ENCODE measurements around the gene TGFBR3.
A peak's percentile ranks its signal among the peaks of the same experiment; 100 is the strongest.

The TGFBR3 gene

DNA sequence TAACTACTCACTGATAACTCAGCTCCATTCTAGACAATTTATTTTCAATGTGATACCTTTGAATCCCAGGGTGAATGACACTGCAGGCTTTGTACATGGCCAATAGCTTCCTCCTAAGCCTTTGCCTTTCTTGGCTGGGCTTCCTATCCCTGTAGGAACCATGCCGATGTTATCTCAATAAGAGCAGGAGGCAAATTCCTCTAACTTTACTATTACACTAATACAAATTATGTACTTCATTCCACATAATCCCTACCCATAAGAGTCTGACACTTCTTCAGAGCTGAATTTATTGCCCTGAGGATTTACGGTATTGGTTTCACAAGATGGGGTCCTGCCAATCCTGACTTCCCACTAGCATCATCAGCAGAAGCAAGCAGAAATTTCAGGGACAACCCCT lies 14.0 kb downstream of the TGFBR3 start (continued):
- TF ChIP-seq, protein P1, sequence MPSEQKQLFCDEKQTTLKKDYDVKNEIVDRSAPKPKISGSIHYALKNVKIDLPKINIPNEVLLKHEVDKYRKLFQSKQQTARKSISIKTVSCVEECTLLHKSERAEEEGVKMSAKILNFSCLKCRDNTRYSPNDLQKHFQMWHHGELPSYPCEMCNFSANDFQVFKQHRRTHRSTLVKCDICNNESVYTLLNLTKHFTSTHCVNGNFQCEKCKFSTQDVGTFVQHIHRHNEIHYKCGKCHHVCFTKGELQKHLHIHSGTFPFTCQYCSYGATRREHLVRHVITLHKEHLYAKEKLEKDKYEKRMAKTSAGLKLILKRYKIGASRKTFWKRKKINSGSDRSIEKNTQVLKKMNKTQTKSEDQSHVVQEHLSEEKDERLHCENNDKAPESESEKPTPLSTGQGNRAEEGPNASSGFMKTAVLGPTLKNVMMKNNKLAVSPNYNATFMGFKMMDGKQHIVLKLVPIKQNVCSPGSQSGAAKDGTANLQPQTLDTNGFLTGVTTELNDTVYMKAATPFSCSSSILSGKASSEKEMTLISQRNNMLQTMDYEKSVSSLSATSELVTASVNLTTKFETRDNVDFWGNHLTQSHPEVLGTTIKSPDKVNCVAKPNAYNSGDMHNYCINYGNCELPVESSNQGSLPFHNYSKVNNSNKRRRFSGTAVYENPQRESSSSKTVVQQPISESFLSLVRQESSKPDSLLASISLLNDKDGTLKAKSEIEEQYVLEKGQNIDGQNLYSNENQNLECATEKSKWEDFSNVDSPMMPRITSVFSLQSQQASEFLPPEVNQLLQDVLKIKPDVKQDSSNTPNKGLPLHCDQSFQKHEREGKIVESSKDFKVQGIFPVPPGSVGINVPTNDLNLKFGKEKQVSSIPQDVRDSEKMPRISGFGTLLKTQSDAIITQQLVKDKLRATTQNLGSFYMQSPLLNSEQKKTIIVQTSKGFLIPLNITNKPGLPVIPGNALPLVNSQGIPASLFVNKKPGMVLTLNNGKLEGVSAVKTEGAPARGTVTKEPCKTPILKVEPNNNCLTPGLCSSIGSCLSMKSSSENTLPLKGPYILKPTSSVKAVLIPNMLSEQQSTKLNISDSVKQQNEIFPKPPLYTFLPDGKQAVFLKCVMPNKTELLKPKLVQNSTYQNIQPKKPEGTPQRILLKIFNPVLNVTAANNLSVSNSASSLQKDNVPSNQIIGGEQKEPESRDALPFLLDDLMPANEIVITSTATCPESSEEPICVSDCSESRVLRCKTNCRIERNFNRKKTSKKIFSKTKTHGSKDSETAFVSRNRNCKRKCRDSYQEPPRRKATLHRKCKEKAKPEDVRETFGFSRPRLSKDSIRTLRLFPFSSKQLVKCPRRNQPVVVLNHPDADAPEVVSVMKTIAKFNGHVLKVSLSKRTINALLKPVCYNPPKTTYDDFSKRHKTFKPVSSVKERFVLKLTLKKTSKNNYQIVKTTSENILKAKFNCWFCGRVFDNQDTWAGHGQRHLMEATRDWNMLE (tag by site-specific recombination; conservative IDR thresholded peaks at IDR 0.05; ENCODE audit: low read depth), result no peak
- TF ChIP-seq, protein P2, sequence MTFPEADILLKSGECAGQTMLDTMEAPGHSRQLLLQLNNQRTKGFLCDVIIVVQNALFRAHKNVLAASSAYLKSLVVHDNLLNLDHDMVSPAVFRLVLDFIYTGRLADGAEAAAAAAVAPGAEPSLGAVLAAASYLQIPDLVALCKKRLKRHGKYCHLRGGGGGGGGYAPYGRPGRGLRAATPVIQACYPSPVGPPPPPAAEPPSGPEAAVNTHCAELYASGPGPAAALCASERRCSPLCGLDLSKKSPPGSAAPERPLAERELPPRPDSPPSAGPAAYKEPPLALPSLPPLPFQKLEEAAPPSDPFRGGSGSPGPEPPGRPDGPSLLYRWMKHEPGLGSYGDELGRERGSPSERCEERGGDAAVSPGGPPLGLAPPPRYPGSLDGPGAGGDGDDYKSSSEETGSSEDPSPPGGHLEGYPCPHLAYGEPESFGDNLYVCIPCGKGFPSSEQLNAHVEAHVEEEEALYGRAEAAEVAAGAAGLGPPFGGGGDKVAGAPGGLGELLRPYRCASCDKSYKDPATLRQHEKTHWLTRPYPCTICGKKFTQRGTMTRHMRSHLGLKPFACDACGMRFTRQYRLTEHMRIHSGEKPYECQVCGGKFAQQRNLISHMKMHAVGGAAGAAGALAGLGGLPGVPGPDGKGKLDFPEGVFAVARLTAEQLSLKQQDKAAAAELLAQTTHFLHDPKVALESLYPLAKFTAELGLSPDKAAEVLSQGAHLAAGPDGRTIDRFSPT (tag by site-specific recombination; IDR thresholded peaks at IDR 0.05), result no peak
- TF ChIP-seq ZNF473 (tag by site-specific recombination; IDR thresholded peaks at IDR 0.05) (no peak), ZNF302 (tag by site-specific recombination; IDR thresholded peaks at IDR 0.05; ENCODE audit: low read depth) (no peak), ZNF76 (tag by site-specific recombination; IDR thresholded peaks at IDR 0.05; ENCODE audit: borderline replicate concordance, low read depth) (no peak), ZSCAN16 (tag by site-specific recombination; IDR thresholded peaks at IDR 0.05) (no peak), ZNF548 (tag by site-specific recombination; IDR thresholded peaks at IDR 0.05) (no peak), ZNF214 (tag by site-specific recombination; IDR thresholded peaks at IDR 0.05; ENCODE audit: borderline replicate concordance) (no peak), ZNF785 (tag by site-specific recombination; IDR thresholded peaks at IDR 0.05) (no peak), OVOL3 (tag by site-specific recombination; IDR thresholded peaks at IDR 0.05) (no peak)
- TF ChIP-seq, protein P3, sequence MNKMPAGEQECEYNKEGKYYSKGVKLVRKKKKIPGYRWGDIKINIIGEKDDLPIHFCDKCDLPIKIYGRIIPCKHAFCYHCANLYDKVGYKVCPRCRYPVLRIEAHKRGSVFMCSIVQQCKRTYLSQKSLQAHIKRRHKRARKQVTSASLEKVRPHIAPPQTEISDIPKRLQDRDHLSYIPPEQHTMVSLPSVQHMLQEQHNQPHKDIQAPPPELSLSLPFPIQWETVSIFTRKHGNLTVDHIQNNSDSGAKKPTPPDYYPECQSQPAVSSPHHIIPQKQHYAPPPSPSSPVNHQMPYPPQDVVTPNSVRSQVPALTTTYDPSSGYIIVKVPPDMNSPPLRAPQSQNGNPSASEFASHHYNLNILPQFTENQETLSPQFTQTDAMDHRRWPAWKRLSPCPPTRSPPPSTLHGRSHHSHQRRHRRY (tag by site-specific recombination; IDR thresholded peaks at IDR 0.05), result no peak
- TF ChIP-seq, protein P4, sequence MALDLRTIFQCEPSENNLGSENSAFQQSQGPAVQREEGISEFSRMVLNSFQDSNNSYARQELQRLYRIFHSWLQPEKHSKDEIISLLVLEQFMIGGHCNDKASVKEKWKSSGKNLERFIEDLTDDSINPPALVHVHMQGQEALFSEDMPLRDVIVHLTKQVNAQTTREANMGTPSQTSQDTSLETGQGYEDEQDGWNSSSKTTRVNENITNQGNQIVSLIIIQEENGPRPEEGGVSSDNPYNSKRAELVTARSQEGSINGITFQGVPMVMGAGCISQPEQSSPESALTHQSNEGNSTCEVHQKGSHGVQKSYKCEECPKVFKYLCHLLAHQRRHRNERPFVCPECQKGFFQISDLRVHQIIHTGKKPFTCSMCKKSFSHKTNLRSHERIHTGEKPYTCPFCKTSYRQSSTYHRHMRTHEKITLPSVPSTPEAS (tag by site-specific recombination; IDR thresholded peaks at IDR 0.05), result no peak
- TF ChIP-seq, protein P5, sequence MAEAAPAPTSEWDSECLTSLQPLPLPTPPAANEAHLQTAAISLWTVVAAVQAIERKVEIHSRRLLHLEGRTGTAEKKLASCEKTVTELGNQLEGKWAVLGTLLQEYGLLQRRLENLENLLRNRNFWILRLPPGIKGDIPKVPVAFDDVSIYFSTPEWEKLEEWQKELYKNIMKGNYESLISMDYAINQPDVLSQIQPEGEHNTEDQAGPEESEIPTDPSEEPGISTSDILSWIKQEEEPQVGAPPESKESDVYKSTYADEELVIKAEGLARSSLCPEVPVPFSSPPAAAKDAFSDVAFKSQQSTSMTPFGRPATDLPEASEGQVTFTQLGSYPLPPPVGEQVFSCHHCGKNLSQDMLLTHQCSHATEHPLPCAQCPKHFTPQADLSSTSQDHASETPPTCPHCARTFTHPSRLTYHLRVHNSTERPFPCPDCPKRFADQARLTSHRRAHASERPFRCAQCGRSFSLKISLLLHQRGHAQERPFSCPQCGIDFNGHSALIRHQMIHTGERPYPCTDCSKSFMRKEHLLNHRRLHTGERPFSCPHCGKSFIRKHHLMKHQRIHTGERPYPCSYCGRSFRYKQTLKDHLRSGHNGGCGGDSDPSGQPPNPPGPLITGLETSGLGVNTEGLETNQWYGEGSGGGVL (tag by site-specific recombination; IDR thresholded peaks at IDR 0.05), result no peak
- TF ChIP-seq, protein P6, sequence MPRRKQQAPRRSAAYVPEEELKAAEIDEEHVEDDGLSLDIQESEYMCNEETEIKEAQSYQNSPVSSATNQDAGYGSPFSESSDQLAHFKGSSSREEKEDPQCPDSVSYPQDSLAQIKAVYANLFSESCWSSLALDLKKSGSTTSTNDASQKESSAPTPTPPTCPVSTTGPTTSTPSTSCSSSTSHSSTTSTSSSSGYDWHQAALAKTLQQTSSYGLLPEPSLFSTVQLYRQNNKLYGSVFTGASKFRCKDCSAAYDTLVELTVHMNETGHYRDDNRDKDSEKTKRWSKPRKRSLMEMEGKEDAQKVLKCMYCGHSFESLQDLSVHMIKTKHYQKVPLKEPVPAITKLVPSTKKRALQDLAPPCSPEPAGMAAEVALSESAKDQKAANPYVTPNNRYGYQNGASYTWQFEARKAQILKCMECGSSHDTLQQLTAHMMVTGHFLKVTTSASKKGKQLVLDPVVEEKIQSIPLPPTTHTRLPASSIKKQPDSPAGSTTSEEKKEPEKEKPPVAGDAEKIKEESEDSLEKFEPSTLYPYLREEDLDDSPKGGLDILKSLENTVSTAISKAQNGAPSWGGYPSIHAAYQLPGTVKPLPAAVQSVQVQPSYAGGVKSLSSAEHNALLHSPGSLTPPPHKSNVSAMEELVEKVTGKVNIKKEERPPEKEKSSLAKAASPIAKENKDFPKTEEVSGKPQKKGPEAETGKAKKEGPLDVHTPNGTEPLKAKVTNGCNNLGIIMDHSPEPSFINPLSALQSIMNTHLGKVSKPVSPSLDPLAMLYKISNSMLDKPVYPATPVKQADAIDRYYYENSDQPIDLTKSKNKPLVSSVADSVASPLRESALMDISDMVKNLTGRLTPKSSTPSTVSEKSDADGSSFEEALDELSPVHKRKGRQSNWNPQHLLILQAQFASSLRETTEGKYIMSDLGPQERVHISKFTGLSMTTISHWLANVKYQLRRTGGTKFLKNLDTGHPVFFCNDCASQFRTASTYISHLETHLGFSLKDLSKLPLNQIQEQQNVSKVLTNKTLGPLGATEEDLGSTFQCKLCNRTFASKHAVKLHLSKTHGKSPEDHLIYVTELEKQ (tag by site-specific recombination; IDR thresholded peaks at IDR 0.05; ENCODE audit: borderline replicate concordance), result 0 out of 2 replicates have a peak, but pooled peaks have one; percentile 68
